HepG2 (cell line): Measurements from ENCODE around the gene ACTN4. TPM values are rescaled to one million over a fixed set of nuclear protein-coding genes. Genes with fewer than 3 reads are reported as not detected.
"Not testable (repeated sequence)": the region's sequence is repeated elsewhere in the genome, so short reads cannot be mapped to it uniquely, and the experiment has no call there.

Experiments used
- ATAC-seq: fragments of 200-7000 bp; cut with Tn5 transposase; 3 replicates; pipeline ENCODE4 v1.9.1; 2020; ENCODE audit warnings: mild to moderate bottlenecking, moderate library complexity
- BruUV-seq: library from RNA; stranded (reverse); fragments of 400-500 nt; replicated peaks from 2 replicates; lab custom pipeline; 2021; lab: Mats Ljungman, UMichigan
- CTCF ChIA-PET: fragments of 300-600 bp; formaldehyde crosslinking; extraction: SDS; loops from one replicate; lab custom pipeline; 2021; ENCODE audit warnings: low total read pairs, inconsistent platforms, low intra/inter-chr PET ratio; lab: Yijun Ruan, JAX
- POLR2A ChIA-PET: fragments of 350-600 bp; sonication (Branson Sonifier 250); formaldehyde crosslinking; loops from one replicate; lab custom pipeline; 2020; ENCODE audit warnings: antibody characterized with exemption, inconsistent platforms; lab: Yijun Ruan, JAX
- DNase-seq: peaks from one replicate; pipeline ENCODE4 v3.0.0-alpha.2; 2015; ENCODE audit warnings: low spot score
- FAIRE-seq: peaks from 3 replicates; lab custom pipeline; 2011; peaks lifted over from hg19 to GRCh38; lab: Jason Lieb, UNC
- H2AFZ ChIP-seq: one replicate; pipeline ENCODE4 v1.6.1; 2011; ENCODE audit warnings: low read length, inconsistent platforms
- H3K27ac ChIP-seq: fragments of 300-600 bp; 3 replicates; pipeline ENCODE4 v1.8.0; 2011; ENCODE audit warnings: mixed run types, mild to moderate bottlenecking, mixed read lengths, low read length, inconsistent platforms; ENCODE audit not compliant: insufficient read depth; ENCODE audit errors: extremely low read length
- H3K27me3 ChIP-seq, 2 experiments: fragments of 200-600 bp in 1 of 2; 2 replicates in 1 of 2; 3 replicates in 1 of 2; pipeline versions ENCODE4 v1.6.0 to v1.8.0; 2011; ENCODE audit warnings: low read length in 2 of 2, mild to moderate bottlenecking in 2 of 2, moderate library complexity in 2 of 2, inconsistent platforms in 1 of 2; ENCODE audit not compliant: insufficient read depth in 2 of 2, control insufficient read depth in 1 of 2
- H3K36me3 ChIP-seq, 2 experiments: fragments of 200-600 bp in 1 of 2; replicated peaks in 1 of 2; 2 replicates in 1 of 2; 3 replicates in 1 of 2; pipeline versions ENCODE4 v1.5.1 to v1.8.0; 2011; ENCODE audit warnings: low read length in 2 of 2, inconsistent platforms in 1 of 2; ENCODE audit not compliant: insufficient read depth in 2 of 2, control insufficient read depth in 1 of 2
- H3K4me1 ChIP-seq: 2 replicates; pipeline ENCODE4 v1.5.1; 2012; ENCODE audit warnings: low read length, inconsistent platforms; ENCODE audit not compliant: insufficient read depth
- H3K4me2 ChIP-seq: 2 replicates; pipeline ENCODE4 v1.6.0; 2011; ENCODE audit warnings: low read depth, low read length, inconsistent platforms
- H3K4me3 ChIP-seq, 3 experiments: fragments of 200-600 bp in 1 of 3; sonication (generic), shearing (Covaris generic) in 1 of 3; replicated peaks in 1 of 3; 2 replicates each; pipeline ENCODE4 v1.5.1; 2011 to 2016; ENCODE audit warnings: low read length in 3 of 3, inconsistent platforms in 2 of 3, low read depth in 2 of 3, mild to moderate bottlenecking in 2 of 3, control low read depth in 1 of 3, mixed read lengths in 1 of 3; ENCODE audit not compliant: insufficient read depth in 1 of 3
- H3K79me2 ChIP-seq: one replicate; pipeline ENCODE4 v1.6.1; 2011; ENCODE audit warnings: low read length, inconsistent platforms; ENCODE audit not compliant: insufficient read depth
- H3K9ac ChIP-seq: 2 replicates; pipeline ENCODE4 v1.6.0; 2011; ENCODE audit warnings: mild to moderate bottlenecking, low read depth, low read length, inconsistent platforms; ENCODE audit not compliant: insufficient read depth
- H3K9me3 ChIP-seq: 2 replicates; pipeline ENCODE4 v1.5.1; 2012; ENCODE audit warnings: mild to moderate bottlenecking, low read length
- H4K20me1 ChIP-seq: 2 replicates; pipeline ENCODE4 v1.6.0; 2011; ENCODE audit warnings: inconsistent platforms, mild to moderate bottlenecking, low read length, moderate library complexity; ENCODE audit not compliant: insufficient read depth
- TAF1 ChIP-seq: sonication (generic); formaldehyde crosslinking; IDR thresholded peaks from 2 replicates; pipeline ENCODE4 v1.4.0; 2020; ENCODE audit warnings: missing genetic modification reagents
- ZNF687 ChIP-seq: sonication (generic); formaldehyde crosslinking; IDR thresholded peaks from 2 replicates; pipeline ENCODE4 v1.5.1; 2020; ENCODE audit warnings: mild to moderate bottlenecking, missing genetic modification reagents, moderate library complexity
- WGBS: methylation state at CpG from one replicate; pipeline ENCODE4 v1.1.6; 2017; ENCODE audit warnings: low lambda C conversion rate; 5-methylcytosine and 5-hydroxymethylcytosine counted together
- in situ Hi-C: cut with HindIII; loops from 2 replicates; pipeline ENCODE4 v1.10.0; 2017; ENCODE audit warnings: low pct_unique_long_range_greater_than_20kb; ENCODE audit not compliant: extremely low pct_ligation_motif_present
- intact Hi-C: fragments of 100-400 bp; cut with micrococcal nuclease; formaldehyde crosslinking; loops from one replicate; pipeline ENCODE4 v1.10.0; 2022; ENCODE audit not compliant: unreplicated experiment
- polyA plus RNA-seq, 8 experiments: library from polyadenylated mRNA; depleted of rRNA in 3 of 8; stranded (reverse) in 7 of 8; unstranded in 1 of 8; fragments of >200 nt; fragmentation: Illumina TruSeq in 4 of 8; extraction: Trizol in 4 of 8; gene quantifications; 2 replicates each; pipeline versions ENCODE4 v1.2.1 to v1.2.3, GENCODE V29; 2011 to 2016; ENCODE audit warnings: low read depth in 4 of 8, missing spikeins in 1 of 8, mixed read lengths in 1 of 8; ENCODE audit not compliant: insufficient read depth in 1 of 8
- total RNA-seq, 5 experiments: library from RNA; depleted of rRNA; stranded (reverse); fragments of >200 nt; fragmentation: Illumina TruSeq; extraction: Trizol; gene quantifications; 2 replicates each; pipeline ENCODE4 v1.2.3, GENCODE V29; 2016; ENCODE audit warnings: low read depth in 1 of 5

The ACTN4 gene
- total and polyA plus RNA-seq, 2 of the 13 experiments (the other 11 are each of a cell fraction or from before 2014, with no cell fraction given) = 171 to 192 TPM

DNA sequence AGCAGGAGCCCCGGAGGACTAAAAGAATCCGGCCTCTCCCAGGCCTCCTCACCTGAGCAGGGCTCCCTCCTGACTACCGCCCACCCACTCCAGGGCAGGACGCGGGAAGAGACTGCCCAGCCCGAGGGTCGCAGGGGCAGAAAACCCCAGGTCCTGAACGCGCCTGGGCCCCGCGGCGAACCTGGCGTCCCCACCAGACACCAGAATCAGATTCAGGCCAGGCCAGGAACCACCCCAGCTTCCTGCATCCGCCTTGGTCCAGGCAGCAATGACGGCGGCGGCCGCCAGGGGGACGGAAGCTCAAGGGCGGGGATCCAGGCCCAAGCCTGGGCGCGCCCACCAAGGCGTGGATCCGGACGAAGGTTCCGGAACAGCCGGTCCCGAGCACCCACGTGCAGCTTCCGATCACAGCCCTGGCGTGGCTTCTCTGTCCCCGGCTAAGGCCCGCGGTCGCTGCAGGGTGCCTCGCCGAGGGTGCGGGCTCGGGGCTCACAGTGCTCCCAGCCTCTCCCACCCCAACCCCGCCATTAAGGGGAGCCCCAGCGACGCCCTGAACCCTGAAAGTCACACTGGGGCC lies 122.3 kb downstream of the ACTN4 start:
- no peak for TF ChIP-seq TAF1 (CRISPR knock-in tag)
- TF ChIP-seq ZNF687 (CRISPR knock-in tag) = peak; percentile 29; the same call in 1 of the 2 replicates
- BruUV-seq = no TSS peak
- Histone ChIP-seq H3K36me3 (no peaks in the 10 kb centered on the region), H3K27me3 (no peaks in the 10 kb centered on the region), H3K4me3 (no peak overlapping the region), H3K9me3 (no peaks in the 10 kb centered on the region), H3K4me1 (peaks cover 12% of the 10 kb centered on the region), H2AFZ (no peak overlapping the region), H3K9ac (no peak overlapping the region), H3K79me2 (no peaks in the 10 kb centered on the region), H4K20me1 (no peaks in the 10 kb centered on the region), H3K4me2 (no peak overlapping the region), H3K27ac (no peak overlapping the region)
- in situ Hi-C loops = no loop called here
- POLR2A ChIA-PET = no interaction called here
- CTCF ChIA-PET = interaction anchor here (0.8 kb wide), 1 partner anchor 118 kb away, joined by 3 read pairs; no protein-coding TSS in a partner anchor
- FAIRE-seq (no peak), DNase-seq (no peak), ATAC-seq (no peak; the same call in 2 of the 3 replicates)
- 76% methylated on average over 7 of the region's 42 CpGs for WGBS
- intact Hi-C loops = no loop called here

- intact Hi-C loops, ATAC-seq, in situ Hi-C loops, H3K9me3 ChIP-seq, H3K79me2 ChIP-seq, H3K36me3 ChIP-seq, H2AFZ ChIP-seq, POLR2A ChIA-PET, DNase-seq, H3K4me2 ChIP-seq, CTCF ChIA-PET, BruUV-seq, H3K9ac ChIP-seq, H4K20me1 ChIP-seq, H3K27me3 ChIP-seq, H3K4me3 ChIP-seq, H3K27ac ChIP-seq, H3K4me1 ChIP-seq, FAIRE-seq: not testable (repeated sequence)
- 96% methylated on average over 9 of the region's 58 CpGs for WGBS
These were observed 122.9 kb downstream of the ACTN4 start for GRCh38 chr19:38770228-38770948.

DNA sequence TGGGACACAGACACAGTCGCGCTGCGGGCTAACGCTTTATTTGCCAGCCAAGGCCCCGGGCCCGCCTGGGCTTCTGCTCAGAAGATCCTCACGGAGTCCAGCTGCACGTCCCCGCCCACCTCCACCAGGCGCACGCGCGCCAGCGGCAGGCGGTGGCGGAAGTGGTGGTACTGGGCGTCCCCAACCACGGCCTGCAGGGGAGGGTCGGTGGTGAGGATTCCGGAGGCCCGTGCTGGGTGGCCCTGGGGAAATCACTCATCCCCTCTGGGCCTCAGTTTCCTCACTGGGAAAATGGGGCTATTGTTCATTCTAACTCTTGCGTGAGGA lies 123.5 kb downstream of the ACTN4 start:
- H3K36me3 ChIP-seq, FAIRE-seq, H3K4me2 ChIP-seq, H2AFZ ChIP-seq, H4K20me1 ChIP-seq, H3K27me3 ChIP-seq, CTCF ChIA-PET, H3K4me1 ChIP-seq, H3K4me3 ChIP-seq, POLR2A ChIA-PET, H3K79me2 ChIP-seq, DNase-seq, intact Hi-C loops, H3K27ac ChIP-seq, H3K9me3 ChIP-seq, H3K9ac ChIP-seq, ATAC-seq, BruUV-seq, in situ Hi-C loops: not testable (repeated sequence)
- no CpG with 5 or more reads among the region's 22 CpGs for WGBS
